Brain microvascular endothelial cell (primary cell): Measurements from ENCODE around the gene FAM131C.
"Not testable (repeated sequence)": the region's sequence is repeated elsewhere in the genome, so short reads cannot be mapped to it uniquely, and the experiment has no call there.

Source experiments
- DNase-seq: peaks from one replicate; pipeline ENCODE4 v3.0.0-alpha.2; 2020
- H3K27ac ChIP-seq: fragments of 250-450 bp; sonication (Bioruptor Pico); 2 replicates; pipeline ENCODE4 v1.5.1; 2020; ENCODE audit warnings: mild to moderate bottlenecking, moderate library complexity
- H3K27me3 ChIP-seq: fragments of 250-450 bp; sonication (Bioruptor Pico); replicated peaks from 2 replicates; pipeline ENCODE4 v1.5.1; 2020; ENCODE audit warnings: mild to moderate bottlenecking
- H3K36me3 ChIP-seq: fragments of 250-450 bp; sonication (Bioruptor Pico); replicated peaks from 2 replicates; pipeline ENCODE4 v1.5.1; 2020; ENCODE audit warnings: mild to moderate bottlenecking
- H3K4me3 ChIP-seq: 2 replicates; pipeline ENCODE4 v1.5.1; 2011; ENCODE audit warnings: low read depth, mild to moderate bottlenecking, control low read depth, low read length, moderate library complexity
- in situ Hi-C: cut with HindIII; loops from 2 replicates; pipeline ENCODE4 v1.10.0; 2017; ENCODE audit warnings: low sequenced_read_pairs, low pct_ligation_motif_present
- TF ChIP-seq, protein P1 (sequence below): IDR thresholded peaks from 2 replicates; pipeline ENCODE4 v1.5.1; 2011; ENCODE audit warnings: low read depth, mild to moderate bottlenecking, moderate library complexity, low read length, control low read depth, inconsistent platforms; ENCODE audit errors: missing control alignments

The FAM131C gene

GRCh38 chr1:16043521-16043920 is 29.9 kb downstream of the FAM131C start, which contains the start of gene CLCNKB:
Gene CLCNKB, plus strand, starts transcription at chr1:16043782. Its CDS starts 711 bp downstream, at chr1:16044493.
- TF ChIP-seq, protein P1, sequence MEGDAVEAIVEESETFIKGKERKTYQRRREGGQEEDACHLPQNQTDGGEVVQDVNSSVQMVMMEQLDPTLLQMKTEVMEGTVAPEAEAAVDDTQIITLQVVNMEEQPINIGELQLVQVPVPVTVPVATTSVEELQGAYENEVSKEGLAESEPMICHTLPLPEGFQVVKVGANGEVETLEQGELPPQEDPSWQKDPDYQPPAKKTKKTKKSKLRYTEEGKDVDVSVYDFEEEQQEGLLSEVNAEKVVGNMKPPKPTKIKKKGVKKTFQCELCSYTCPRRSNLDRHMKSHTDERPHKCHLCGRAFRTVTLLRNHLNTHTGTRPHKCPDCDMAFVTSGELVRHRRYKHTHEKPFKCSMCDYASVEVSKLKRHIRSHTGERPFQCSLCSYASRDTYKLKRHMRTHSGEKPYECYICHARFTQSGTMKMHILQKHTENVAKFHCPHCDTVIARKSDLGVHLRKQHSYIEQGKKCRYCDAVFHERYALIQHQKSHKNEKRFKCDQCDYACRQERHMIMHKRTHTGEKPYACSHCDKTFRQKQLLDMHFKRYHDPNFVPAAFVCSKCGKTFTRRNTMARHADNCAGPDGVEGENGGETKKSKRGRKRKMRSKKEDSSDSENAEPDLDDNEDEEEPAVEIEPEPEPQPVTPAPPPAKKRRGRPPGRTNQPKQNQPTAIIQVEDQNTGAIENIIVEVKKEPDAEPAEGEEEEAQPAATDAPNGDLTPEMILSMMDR, result no peak
- Histone ChIP-seq H3K36me3 (no peaks in the 10 kb centered on the region), H3K4me3 (no peak within 1 kb of the TSS), H3K27ac (no peak within 1 kb of the TSS), H3K27me3 (no peaks in the 10 kb centered on the region)
- in situ Hi-C loops, result no loop called here
- no peak for DNase-seq

DNA sequence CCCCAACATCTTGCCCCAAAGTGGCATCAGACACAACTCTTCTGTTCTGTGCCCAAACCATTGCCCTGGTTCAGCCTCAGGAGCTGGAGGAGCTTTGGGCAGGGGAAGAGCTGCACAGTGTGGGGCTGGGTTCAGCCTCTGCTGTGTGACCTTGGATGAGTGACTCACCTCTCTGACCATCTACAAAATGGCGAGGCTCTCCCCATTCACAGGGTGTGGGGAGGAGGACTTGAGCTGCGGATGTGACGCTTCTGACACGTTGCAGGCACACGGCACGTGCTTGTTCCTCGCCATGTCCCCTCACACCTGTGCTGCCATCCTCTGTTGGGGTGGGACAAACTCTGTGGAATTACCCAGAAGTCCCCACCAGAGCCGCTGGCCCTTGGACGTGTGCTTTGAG is 30.8 kb downstream of the FAM131C start:
- DNase-seq, H3K4me3 ChIP-seq, H3K27me3 ChIP-seq, in situ Hi-C loops, H3K36me3 ChIP-seq, H3K27ac ChIP-seq: not testable (repeated sequence)

DNA sequence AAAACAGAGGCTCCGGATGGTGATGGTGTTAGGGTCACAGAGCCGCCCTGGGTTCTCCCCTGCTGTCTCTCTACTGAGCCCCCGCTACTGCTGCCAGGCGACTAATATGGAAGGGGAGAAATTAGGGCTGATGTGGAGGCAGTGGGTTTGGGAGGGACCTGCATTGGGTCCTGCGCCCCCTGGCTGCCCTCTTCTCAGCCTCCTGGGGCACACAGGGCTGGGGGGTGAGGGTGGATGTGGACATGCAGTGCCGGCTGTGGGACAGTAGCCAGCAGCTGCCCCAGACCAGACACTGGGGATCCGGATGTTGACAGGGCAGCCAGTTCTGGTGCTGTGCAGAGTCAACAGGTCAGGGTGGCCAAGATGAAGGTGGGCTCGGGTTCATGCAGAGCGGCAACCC is 31.4 kb downstream of the FAM131C start:
- Histone ChIP-seq H3K27me3 (no peaks in the 10 kb centered on the region), H3K36me3 (no peaks in the 10 kb centered on the region), H3K4me3 (no peak overlapping the region), H3K27ac (no peak overlapping the region)
- DNase-seq, result no peak
- TF ChIP-seq, protein P1, result no peak
- in situ Hi-C loops, result no loop called here

- Histone ChIP-seq H3K4me3 (no peak overlapping the region), H3K27ac (no peak overlapping the region), H3K36me3 (no peaks in the 10 kb centered on the region), H3K27me3 (no peaks in the 10 kb centered on the region)
- TF ChIP-seq, protein P1, result no peak
- in situ Hi-C loops, result no loop called here
- no peak for DNase-seq
Observed at GRCh38 chr1:16041200-16041599, 32.3 kb downstream of the FAM131C start.

DNA sequence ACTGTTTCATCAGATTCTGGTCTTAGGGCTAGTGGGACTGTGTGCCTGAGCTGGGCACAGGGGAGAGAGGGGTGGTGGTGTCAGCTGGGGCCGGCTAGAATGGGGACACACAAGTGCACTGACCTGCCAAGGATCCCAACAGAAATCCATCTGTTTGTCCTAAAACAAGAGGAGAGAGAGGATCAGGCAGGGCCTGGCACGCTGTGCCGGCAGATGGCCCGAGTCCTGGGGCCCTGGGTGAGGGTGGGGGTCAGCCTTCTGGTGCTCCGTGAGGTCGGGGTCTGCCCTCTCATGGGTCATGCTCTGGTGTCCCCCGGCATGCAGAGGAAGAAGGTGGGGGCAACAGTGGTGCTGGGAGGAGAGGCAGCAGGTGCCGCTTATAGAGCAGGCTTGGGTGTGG is 33.6 kb downstream of the FAM131C start:
- in situ Hi-C loops, DNase-seq, H3K4me3 ChIP-seq, H3K36me3 ChIP-seq, H3K27ac ChIP-seq, H3K27me3 ChIP-seq: not testable (repeated sequence)

GRCh38 chr1:16038620-16038912 is 34.9 kb downstream of the FAM131C start:
- no peaks in the 10 kb centered on the region for H3K27me3 ChIP-seq
- in situ Hi-C loops, result no loop called here
- H3K36me3 ChIP-seq, result no peaks in the 10 kb centered on the region
- TF ChIP-seq, protein P1, result no peak
- DNase-seq, result no peak
- no peak overlapping the region for H3K27ac ChIP-seq
- no peak overlapping the region for H3K4me3 ChIP-seq

- H3K27me3 ChIP-seq, H3K27ac ChIP-seq, H3K36me3 ChIP-seq, in situ Hi-C loops, H3K4me3 ChIP-seq, DNase-seq: not testable (repeated sequence)
Observed at GRCh38 chr1:16036461-16036860, 37.0 kb downstream of the FAM131C start.

- in situ Hi-C loops, H3K27me3 ChIP-seq, H3K27ac ChIP-seq, H3K4me3 ChIP-seq, DNase-seq, H3K36me3 ChIP-seq: not testable (repeated sequence)
Observed at GRCh38 chr1:16033103-16033632, 40.3 kb downstream of the FAM131C start.
